Loucy (cell line): ENCODE measurements around the gene SRSF8.

Source experiments
- H2AFZ ChIP-seq: fragments of 200-600 bp; sonication (generic); 2 replicates; pipeline ENCODE4 v1.6.0; 2016; ENCODE audit warnings: antibody characterized with exemption, mild to moderate bottlenecking, low read length, moderate library complexity
- H3F3A ChIP-seq: fragments of 200-600 bp; 2 replicates; pipeline ENCODE4 v1.6.0; 2016; ENCODE audit warnings: antibody characterized with exemption, low read depth, mild to moderate bottlenecking
- H3K27me3 ChIP-seq: fragments of 200-600 bp; sonication (generic); 2 replicates; pipeline ENCODE4 v1.6.1; 2014; ENCODE audit warnings: low read length, mild to moderate bottlenecking; ENCODE audit not compliant: insufficient read depth, poor library complexity, severe bottlenecking
- H3K36me3 ChIP-seq: fragments of 200-600 bp; sonication (generic); 2 replicates; pipeline ENCODE4 v1.6.1; 2016; ENCODE audit warnings: low read length; ENCODE audit not compliant: insufficient read depth
- H3K4me1 ChIP-seq: fragments of 200-600 bp; sonication (generic); 2 replicates; pipeline ENCODE4 v1.5.1; 2014; ENCODE audit warnings: low read length, mild to moderate bottlenecking; ENCODE audit not compliant: insufficient read depth, poor library complexity, severe bottlenecking
- H3K4me2 ChIP-seq: fragments of 200-600 bp; sonication (generic); 2 replicates; pipeline ENCODE4 v1.6.0; 2014; ENCODE audit warnings: antibody characterized with exemption, low read length, low read depth, mild to moderate bottlenecking; ENCODE audit not compliant: poor library complexity, severe bottlenecking
- H3K4me3 ChIP-seq: fragments of 200-600 bp; sonication (generic); 2 replicates; pipeline ENCODE4 v1.5.1; 2014; ENCODE audit warnings: low read length, mild to moderate bottlenecking, mixed read lengths; ENCODE audit not compliant: poor library complexity, severe bottlenecking
- H3K79me2 ChIP-seq: fragments of 200-600 bp; sonication (generic); 2 replicates; pipeline ENCODE4 v1.6.1; 2014; ENCODE audit warnings: low read length; ENCODE audit not compliant: insufficient read depth
- H3K9ac ChIP-seq: fragments of 200-600 bp; sonication (generic); 2 replicates; pipeline ENCODE4 v1.6.0; 2014; ENCODE audit warnings: mild to moderate bottlenecking, low read depth, low read length, moderate library complexity; ENCODE audit not compliant: poor library complexity, severe bottlenecking
- H3K9me2 ChIP-seq: fragments of 200-600 bp; sonication (generic); replicated peaks from 2 replicates; pipeline ENCODE4 v1.6.1; 2016; ENCODE audit warnings: low read depth, low read length, mixed read lengths
- H3K9me3 ChIP-seq: fragments of 200-600 bp; sonication (generic); 2 replicates; pipeline ENCODE4 v1.6.1; 2014; ENCODE audit warnings: mild to moderate bottlenecking, antibody characterized with exemption, low read length, low read depth; ENCODE audit not compliant: insufficient read depth
- H4K20me1 ChIP-seq: fragments of 200-600 bp; sonication (generic); 2 replicates; pipeline ENCODE4 v1.6.0; 2014; ENCODE audit warnings: antibody characterized with exemption, low read length, mild to moderate bottlenecking; ENCODE audit not compliant: insufficient read depth, poor library complexity, severe bottlenecking
- CTCF ChIP-seq: fragments of 200-600 bp; sonication (generic); conservative IDR thresholded peaks from 2 replicates; pipeline ENCODE4 v1.5.1; 2014; ENCODE audit warnings: mild to moderate bottlenecking, antibody characterized with exemption, low read length
- EZH2phosphoT487 ChIP-seq: fragments of 200-600 bp; IDR thresholded peaks from 2 replicates; pipeline ENCODE4 v1.6.1; 2018; ENCODE audit warnings: antibody characterized with exemption, mild to moderate bottlenecking, moderate library complexity, borderline replicate concordance

SRSF8 gene

DNA sequence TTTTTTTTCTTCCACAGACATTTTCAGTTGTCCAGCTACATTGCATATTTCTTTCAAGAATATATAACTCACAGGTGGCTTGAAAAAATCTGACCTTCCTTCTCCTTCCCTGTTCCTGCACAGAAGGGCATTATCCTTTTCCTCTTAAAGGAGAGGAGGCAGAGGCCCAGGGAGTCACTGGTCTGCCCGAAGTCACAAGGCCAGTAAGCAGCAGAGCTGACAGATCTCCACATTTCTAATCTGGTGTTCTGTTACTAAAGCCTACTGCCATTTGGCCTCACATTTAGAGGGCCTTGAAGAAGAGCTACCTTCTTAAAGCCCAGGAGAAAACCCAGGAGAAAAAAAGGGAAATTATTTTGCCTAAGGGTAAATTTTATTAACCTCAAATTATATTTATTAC, 35.2 kb downstream of the SRSF8 start:
- TF ChIP-seq EZH2phosphoT487 (no peak), CTCF (no peak)
- Histone ChIP-seq H3K36me3 (no peaks in the 10 kb centered on the region), H3K4me3 (no peak overlapping the region), H4K20me1 (no peaks in the 10 kb centered on the region), H3F3A (no peaks in the 10 kb centered on the region), H3K9me3 (no peaks in the 10 kb centered on the region), H3K4me1 (peaks cover 65% of the 10 kb centered on the region), H3K27me3 (no peaks in the 10 kb centered on the region), H3K9ac (no peak overlapping the region), H3K79me2 (peaks cover 49% of the 10 kb centered on the region), H3K9me2 (no peaks in the 10 kb centered on the region), H3K4me2 (no peak overlapping the region), H2AFZ (no peak overlapping the region)

GRCh38 chr11:95102733-95103132, 36.0 kb downstream of the SRSF8 start:
- Histone ChIP-seq H3K4me3 (no peak overlapping the region), H4K20me1 (no peaks in the 10 kb centered on the region), H3K4me1 (peaks cover 61% of the 10 kb centered on the region), H3K9ac (no peak overlapping the region), H3K4me2 (no peak overlapping the region), H3K27me3 (no peaks in the 10 kb centered on the region), H3K9me2 (no peaks in the 10 kb centered on the region), H2AFZ (no peak overlapping the region), H3K79me2 (peaks cover 49% of the 10 kb centered on the region), H3K9me3 (no peaks in the 10 kb centered on the region), H3F3A (no peaks in the 10 kb centered on the region), H3K36me3 (no peaks in the 10 kb centered on the region)
- TF ChIP-seq CTCF = no peak
- TF ChIP-seq EZH2phosphoT487 = no peak

GRCh38 chr11:95103701-95104100, 37.0 kb downstream of the SRSF8 start:
- Histone ChIP-seq H3K9me2 (no peaks in the 10 kb centered on the region), H3K4me3 (no peak overlapping the region), H4K20me1 (no peaks in the 10 kb centered on the region), H3K36me3 (no peaks in the 10 kb centered on the region), H3K27me3 (no peaks in the 10 kb centered on the region), H3K9me3 (no peaks in the 10 kb centered on the region), H3K9ac (no peak overlapping the region), H3K4me2 (no peak overlapping the region), H2AFZ (no peak overlapping the region), H3K4me1 (peaks cover 59% of the 10 kb centered on the region), H3F3A (no peaks in the 10 kb centered on the region), H3K79me2 (peaks cover 40% of the 10 kb centered on the region)
- no peak for TF ChIP-seq EZH2phosphoT487
- no peak for TF ChIP-seq CTCF
